Endothelial cell of umbilical vein (primary cell): ENCODE measurements around the gene MYLK2. TPM values are rescaled to one million over a fixed set of nuclear protein-coding genes. Genes with fewer than 3 reads are reported as not detected.

ENCODE experiments used
- BruUV-seq: library from RNA; stranded (reverse); fragments of 400-500 nt; replicated peaks from 2 replicates; lab custom pipeline; 2021; lab: Mats Ljungman, UMichigan
- CTCF ChIA-PET: fragments of 300-600, 350-600 bp; sonication (Branson Sonifier 250); formaldehyde crosslinking; loops from one replicate; lab custom pipeline; 2021; ENCODE audit warnings: antibody characterized with exemption, inconsistent platforms; lab: Charles Lee
- POLR2A ChIA-PET: fragments of 300-600, 350-600 bp; sonication (Branson Sonifier 250); formaldehyde crosslinking; loops from one replicate; lab custom pipeline; 2021; ENCODE audit warnings: antibody characterized with exemption, inconsistent platforms; lab: Charles Lee
- DNase-seq: peaks from one replicate; pipeline ENCODE4 v3.0.0-alpha.2; 2011; ENCODE audit warnings: low read depth, low spot score
- FAIRE-seq: peaks from 2 replicates; lab custom pipeline; 2011; peaks lifted over from hg19 to GRCh38; lab: Jason Lieb, UNC
- H2AFZ ChIP-seq: 2 replicates; pipeline ENCODE4 v1.6.0; 2012; ENCODE audit warnings: low read depth, low read length, control low read depth, inconsistent platforms
- H3K27ac ChIP-seq: 2 replicates; pipeline ENCODE4 v1.5.1; 2011; ENCODE audit warnings: low read depth, mild to moderate bottlenecking, control low read depth, low read length, moderate library complexity; ENCODE audit not compliant: insufficient read depth
- H3K27me3 ChIP-seq, 2 experiments: 2 replicates each; pipeline versions ENCODE4 v1.6.0 to v1.6.1; 2011; ENCODE audit warnings: low read length in 2 of 2, mixed read lengths in 1 of 2; ENCODE audit not compliant: control insufficient read depth in 2 of 2, insufficient read depth in 2 of 2
- H3K36me3 ChIP-seq, 2 experiments: 2 replicates in 1 of 2; 3 replicates in 1 of 2; pipeline ENCODE4 v1.5.1; 2011; ENCODE audit warnings: low read length in 2 of 2, mild to moderate bottlenecking in 1 of 2, moderate library complexity in 1 of 2; ENCODE audit not compliant: control insufficient read depth in 2 of 2, insufficient read depth in 2 of 2; ENCODE audit errors: extremely low read depth in 1 of 2
- H3K4me1 ChIP-seq: 3 replicates; pipeline ENCODE4 v1.5.1; 2011; ENCODE audit warnings: mild to moderate bottlenecking, low read length; ENCODE audit not compliant: control insufficient read depth, insufficient read depth; ENCODE audit errors: extremely low read depth
- H3K4me2 ChIP-seq: 2 replicates; pipeline ENCODE4 v1.6.1; 2011; ENCODE audit warnings: low read length, control low read depth, mixed read lengths; ENCODE audit not compliant: insufficient read depth
- H3K4me3 ChIP-seq, 3 experiments: fragments of 200-600 bp in 1 of 3; sonication (generic), shearing (Covaris generic) in 1 of 3; replicated peaks in 1 of 3; 2 replicates each; pipeline ENCODE4 v1.5.1; 2011 to 2016; ENCODE audit warnings: control low read depth in 3 of 3, low read length in 3 of 3, mild to moderate bottlenecking in 2 of 3, inconsistent platforms in 1 of 3, low read depth in 1 of 3, moderate library complexity in 1 of 3; ENCODE audit not compliant: insufficient read depth in 1 of 3
- H3K79me2 ChIP-seq: 2 replicates; pipeline ENCODE4 v1.6.0; 2012; ENCODE audit warnings: low read length, inconsistent platforms; ENCODE audit not compliant: control insufficient read depth, insufficient read depth
- H3K9ac ChIP-seq: replicated peaks from 2 replicates; pipeline ENCODE3; 2011; ENCODE audit warnings: low read length, control low read depth; ENCODE audit not compliant: insufficient read depth; ENCODE audit errors: extremely low read depth
- H3K9me1 ChIP-seq: replicated peaks from 3 replicates; pipeline ENCODE4 v1.6.0; 2011; ENCODE audit warnings: mild to moderate bottlenecking, low read length; ENCODE audit not compliant: control insufficient read depth, insufficient read depth; ENCODE audit errors: extremely low read depth
- H3K9me3 ChIP-seq: replicated peaks from 2 replicates; pipeline ENCODE4 v1.5.1; 2012; ENCODE audit warnings: low read length, inconsistent platforms; ENCODE audit not compliant: control insufficient read depth, insufficient read depth
- H4K20me1 ChIP-seq: replicated peaks from 2 replicates; pipeline ENCODE3; 2011; ENCODE audit warnings: mild to moderate bottlenecking, low read length; ENCODE audit not compliant: control insufficient read depth, insufficient read depth; ENCODE audit errors: extremely low read depth
- CTCF ChIP-seq, 2 donors: IDR thresholded peaks; 1 replicate in 1 of 2; 2 replicates in 1 of 2; pipeline ENCODE4 v1.5.1; 2011; ENCODE audit warnings: low read length in 2 of 2, mild to moderate bottlenecking in 2 of 2, moderate library complexity in 2 of 2, control low read depth in 1 of 2, inconsistent platforms in 1 of 2, low read depth in 1 of 2; ENCODE audit not compliant: insufficient read depth in 1 of 2; ENCODE audit errors: extremely low read depth in 1 of 2
- EZH2 ChIP-seq: IDR thresholded peaks from 2 replicates; pipeline ENCODE4 v1.6.1; 2012; ENCODE audit warnings: borderline replicate concordance, low read depth, mild to moderate bottlenecking, moderate library complexity, low read length, inconsistent platforms; ENCODE audit not compliant: severe bottlenecking
- FOS ChIP-seq: IDR thresholded peaks from 2 replicates; pipeline ENCODE4 v1.6.1; 2011; ENCODE audit warnings: mild to moderate bottlenecking, low read length, moderate library complexity, borderline replicate concordance; ENCODE audit not compliant: insufficient read depth
- GATA2 ChIP-seq: IDR thresholded peaks from 2 replicates; pipeline ENCODE4 v1.7.0; 2011; ENCODE audit warnings: low read depth, mild to moderate bottlenecking, moderate library complexity, mixed read lengths, low read length; ENCODE audit not compliant: insufficient read length, insufficient read depth
- JUN ChIP-seq: IDR thresholded peaks from 2 replicates; pipeline ENCODE4 v1.6.1; 2011; ENCODE audit warnings: borderline replicate concordance, low read depth; ENCODE audit not compliant: insufficient read length, insufficient read depth
- MAX ChIP-seq: IDR thresholded peaks from 2 replicates; pipeline ENCODE4 v1.6.1; 2011; ENCODE audit not compliant: insufficient read depth, insufficient read length
- MYC ChIP-seq: IDR thresholded peaks from one replicate; pipeline ENCODE4 v1.6.1; 2011; ENCODE audit warnings: mild to moderate bottlenecking, low read depth, low read length
- POLR2A ChIP-seq: IDR thresholded peaks from 2 replicates; pipeline ENCODE4 v1.6.1; 2012; ENCODE audit warnings: low read depth, mild to moderate bottlenecking, control low read depth, low read length
- POLR2AphosphoS5 ChIP-seq: IDR thresholded peaks from 2 replicates; pipeline ENCODE4 v1.6.1; 2012; ENCODE audit warnings: low read depth, mild to moderate bottlenecking, control low read depth, low read length, moderate library complexity; ENCODE audit not compliant: insufficient read depth
- dilution Hi-C: fragments of 300-500 bp; cut with MboI; formaldehyde crosslinking; loops from one replicate; pipeline ENCODE4 v1.15.0; 2019; ENCODE audit warnings: low sequenced_read_pairs; ENCODE audit not compliant: extremely low pct_ligation_motif_present
- intact Hi-C: fragments of 100-400 bp; cut with micrococcal nuclease; formaldehyde crosslinking; loops from one replicate; pipeline ENCODE4 v1.10.0; 2022
- polyA plus RNA-seq, 4 experiments: library from polyadenylated mRNA; depleted of rRNA in 3 of 4; stranded (reverse) in 3 of 4; unstranded in 1 of 4; fragments of >200 nt; gene quantifications; 2 replicates each; pipeline versions ENCODE4 v1.2.1 to v1.2.3, GENCODE V29; 2011 to 2012; ENCODE audit warnings: missing spikeins in 1 of 4
- total RNA-seq: library from RNA; stranded (reverse); gene quantifications from 2 replicates; pipeline ENCODE4 v1.2.3, GENCODE V29; 2021

Gene MYLK2
- total and polyA plus RNA-seq, 2 donors (not counting 3 experiments of a cell fraction or from before 2014, with no cell fraction given) = 2.6 to 2.7 TPM

DNA sequence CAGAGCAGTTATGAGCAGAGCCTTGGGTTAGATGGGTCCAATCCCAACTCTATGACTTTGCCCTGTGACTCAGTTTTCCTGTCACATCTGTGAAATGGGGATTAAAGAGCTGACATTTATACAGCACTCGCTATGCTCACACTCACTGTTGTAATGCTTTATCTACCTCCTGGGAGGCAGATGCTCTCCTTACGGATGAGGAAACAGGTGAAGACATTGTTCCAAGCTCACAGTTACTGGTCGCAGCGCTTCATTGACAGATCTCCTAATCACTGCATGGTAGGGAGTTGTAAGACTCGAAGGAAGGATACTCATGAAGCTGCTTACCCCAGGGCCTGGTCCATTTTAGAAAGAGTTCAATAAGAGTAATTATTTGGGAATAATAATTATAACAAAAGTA lies 2.9 kb upstream of the MYLK2 start:
- ChIA-PET CTCF (interaction anchor here (0.9 to 25.3 kb wide), 4 partner anchors 18 to 183 kb away, joined by 3 to 619 read pairs (median 6); partner anchors contain the start of genes FOXS1 and PDRG1), POLR2A (no interaction called here)
- no peaks in the 10 kb centered on the region for H3K79me2 ChIP-seq
- intact Hi-C loops (no loop called here), dilution Hi-C loops (no loop called here)
- no peak overlapping the region for H3K27ac ChIP-seq
- no peak overlapping the region for H2AFZ ChIP-seq
- peaks cover 8% of the 10 kb centered on the region for H3K4me1 ChIP-seq
- H3K9me3 ChIP-seq = no peaks in the 10 kb centered on the region
- no peaks in the 10 kb centered on the region for H3K27me3 ChIP-seq
- DNase-seq (no peak), FAIRE-seq (no peak)
- H3K9ac ChIP-seq = no peak overlapping the region
- H3K9me1 ChIP-seq = no peaks in the 10 kb centered on the region
- TF ChIP-seq EZH2 (no peak), FOS (no peak)
- H3K4me2 ChIP-seq = no peak overlapping the region
- BruUV-seq = no TSS peak
- H4K20me1 ChIP-seq = no peaks in the 10 kb centered on the region
- H3K36me3 ChIP-seq = no peaks in the 10 kb centered on the region
- H3K4me3 ChIP-seq = no peak overlapping the region

GRCh38 chr20:31817461-31817860 lies 1.7 kb upstream of the MYLK2 start:
- Histone ChIP-seq H2AFZ (no peak overlapping the region), H3K4me1 (peaks cover under 1% of the 10 kb centered on the region), H3K27me3 (no peaks in the 10 kb centered on the region), H3K27ac (no peak overlapping the region), H3K36me3 (no peaks in the 10 kb centered on the region), H3K79me2 (no peaks in the 10 kb centered on the region), H3K4me3 (no peak overlapping the region), H3K9ac (no peak overlapping the region), H3K4me2 (no peak overlapping the region), H4K20me1 (no peaks in the 10 kb centered on the region), H3K9me3 (no peaks in the 10 kb centered on the region), H3K9me1 (no peaks in the 10 kb centered on the region)
- intact Hi-C loops (no loop called here), dilution Hi-C loops (no loop called here)
- FAIRE-seq (no peak), DNase-seq (no peak)
- ChIA-PET CTCF (interaction anchor here (2.1 to 25.3 kb wide), 3 partner anchors 16 to 213 kb away, joined by 8 to 619 read pairs (median 8); partner anchors contain the start of gene FOXS1), POLR2A (interaction anchor here (0.6 kb wide), 1 partner anchor 1780 kb away, joined by 4 read pairs; no protein-coding TSS in a partner anchor)
- TF ChIP-seq MAX = no peak
- no peak for TF ChIP-seq EZH2
- TF ChIP-seq FOS = no peak
- TF ChIP-seq JUN = no peak
- TF ChIP-seq CTCF (IDR thresholded peaks at IDR 0.05; ENCODE audit: extremely low read depth in 1 of 2, insufficient read depth in 1 of 2, low read depth in 1 of 2, low read length in 2 of 2) = no peak
- no peak for TF ChIP-seq POLR2AphosphoS5
- no peak for TF ChIP-seq POLR2A
- no peak for TF ChIP-seq MYC
- TF ChIP-seq GATA2 = no peak
- no TSS peak for BruUV-seq
